Transverse colon (tissue), 4 donors: ENCODE measurements around the gene DGKZ. TPM values are rescaled to one million over a fixed set of nuclear protein-coding genes. Genes with fewer than 3 reads are reported as not detected.

Experiments used
- DNase-seq: peaks from one replicate; pipeline ENCODE4 v3.0.0-alpha.2; 2019
- H3K27ac ChIP-seq, 4 donors: fragments of 200-600 bp; sonication (generic); 2 replicates each; pipeline ENCODE4 v1.5.1; 2016 to 2018; ENCODE audit warnings: inconsistent platforms in 4 of 4
- H3K27me3 ChIP-seq: fragments of 200-600 bp; sonication (generic); 2 replicates; pipeline ENCODE4 v1.5.1; 2017; ENCODE audit warnings: inconsistent platforms
- H3K36me3 ChIP-seq, 4 donors: fragments of 200-600 bp; sonication (generic); 2 replicates each; pipeline ENCODE4 v1.5.1; 2017 to 2019; ENCODE audit warnings: inconsistent platforms in 4 of 4
- H3K4me1 ChIP-seq, 4 donors: fragments of 200-600 bp; sonication (generic); 2 replicates each; pipeline ENCODE4 v1.5.1; 2017 to 2020; ENCODE audit warnings: inconsistent platforms in 4 of 4
- H3K4me3 ChIP-seq, 4 donors: fragments of 200-600 bp; sonication (generic); 1 replicate in 1 of 4; 2 replicates in 3 of 4; pipeline versions ENCODE4 v1.5.1 to v1.6.1; 2017 to 2019; ENCODE audit warnings: inconsistent platforms in 4 of 4
- H3K9me3 ChIP-seq, 2 donors: fragments of 200-600 bp; sonication (generic); 2 replicates each; pipeline ENCODE4 v1.5.1; 2017 to 2019; ENCODE audit warnings: inconsistent platforms in 2 of 2
- CTCF ChIP-seq, 5 experiments: fragments of 200-600 bp in 3 of 5; fragments of 450-650 bp in 2 of 5; sonication (generic) in 3 of 5; IDR thresholded peaks; 1 replicate in 2 of 5; 2 replicates in 3 of 5; pipeline ENCODE4 v1.5.1; 2016 to 2017; ENCODE audit warnings: antibody characterized with exemption in 5 of 5, inconsistent platforms in 3 of 5, mild to moderate bottlenecking in 2 of 5, moderate library complexity in 1 of 5
- EP300 ChIP-seq: sonication (generic); formaldehyde crosslinking; IDR thresholded peaks from one replicate; pipeline ENCODE4 v1.6.1; 2017; ENCODE audit warnings: antibody characterized with exemption, low read depth
- POLR2A ChIP-seq: fragments of 450-650 bp; IDR thresholded peaks from one replicate; pipeline ENCODE4 v1.6.1; 2016; ENCODE audit warnings: antibody characterized with exemption, mild to moderate bottlenecking, moderate library complexity
- POLR2AphosphoS5 ChIP-seq, 3 donors: sonication (generic); formaldehyde crosslinking; IDR thresholded peaks; one replicate each; pipeline ENCODE4 v1.6.1; 2016; ENCODE audit warnings: antibody characterized with exemption in 3 of 3
- WGBS, 2 donors: methylation state at CpG; one replicate each; pipeline ENCODE4 v1.1.5; 2018; ENCODE audit warnings: low coverage in 1 of 2; 5-methylcytosine and 5-hydroxymethylcytosine counted together
- in situ Hi-C, 4 donors: fragments of 200-750 bp; cut with MboI; loops; one replicate each; pipeline versions ENCODE4 v1.15.0 to v1.15.1; 2017; ENCODE audit warnings: low sequenced_read_pairs in 3 of 4, low pct_ligation_motif_present in 1 of 4, low pct_unique_long_range_greater_than_20kb in 1 of 4
- intact Hi-C: fragments of 100-400 bp; cut with DNase I; formaldehyde crosslinking; loops from one replicate; pipeline ENCODE4 v1.15.1; 2023; ENCODE audit warnings: low total_unique reads
- total RNA-seq, 4 donors: library from RNA; depleted of rRNA; stranded (reverse); fragments of >200 nt; gene quantifications; one replicate each; pipeline ENCODE4 v1.1.0, GENCODE V29; 2016

DGKZ gene
- total RNA-seq, 4 donors from 2014 or later: 56.4 to 105 (median 67.7) TPM

GRCh38 chr11:46373787-46374740 is 26.8 kb downstream of the DGKZ start:
- TF ChIP-seq EP300 (no peak), POLR2A (no peak), POLR2AphosphoS5 (IDR thresholded peaks at IDR 0.05) (no peak), CTCF (IDR thresholded peaks at IDR 0.05) (no peak)
- Histone ChIP-seq H3K4me3 (no peak overlapping the region), H3K27me3 (no peaks in the 10 kb centered on the region), H3K4me1 (no peaks in the 10 kb centered on the region), H3K36me3 (peaks cover 0 to 16% (median 7%) of the 10 kb centered on the region in 4 donors), H3K9me3 (no peaks in the 10 kb centered on the region), H3K27ac (no peak overlapping the region)
- in situ Hi-C loops: no loop called here
- WGBS, 2 donors: 89% methylated on average over 26 of the region's 30 CpGs; no CpG with 5 or more reads in 1 of the 2 donors
- intact Hi-C loops: no loop called here
- DNase-seq: no peak

GRCh38 chr11:46374815-46375214 is 27.6 kb downstream of the DGKZ start:
- WGBS, 2 donors: 94% methylated on average over 15 of the region's 15 CpGs; no CpG with 5 or more reads in 1 of the 2 donors
- no peak for DNase-seq

GRCh38 chr11:46375392-46376101 is 28.3 kb downstream of the DGKZ start:
- H3K27me3 ChIP-seq: no peaks in the 10 kb centered on the region
- H3K9me3 ChIP-seq: no peaks in the 10 kb centered on the region
- no peak for DNase-seq
- in situ Hi-C loops (loop anchor here in 2 of 4 donors (25.0 kb wide), 1 partner anchor 162 kb away; no protein-coding TSS in a partner anchor), intact Hi-C loops (no loop called here)
- WGBS, 2 donors: 95% methylated on average over 33 of the region's 38 CpGs; no CpG with 5 or more reads in 1 of the 2 donors
- no peak for TF ChIP-seq EP300
- no peak for TF ChIP-seq POLR2A
- no peak for TF ChIP-seq POLR2AphosphoS5 (IDR thresholded peaks at IDR 0.05)
- TF ChIP-seq CTCF (IDR thresholded peaks at IDR 0.05): no peak
- no peak overlapping the region for H3K27ac ChIP-seq
- peaks cover 0 to 13% (median 9%) of the 10 kb centered on the region in 4 donors for H3K4me1 ChIP-seq
- peaks cover 0 to 16% (median 7%) of the 10 kb centered on the region in 4 donors for H3K36me3 ChIP-seq
- no peak overlapping the region for H3K4me3 ChIP-seq

More at GRCh38 chr11:46374815-46375214, 27.6 kb downstream of the DGKZ start:
- H3K36me3 ChIP-seq: peaks cover 0 to 16% (median 7%) of the 10 kb centered on the region in 4 donors
- H3K4me3 ChIP-seq: no peak overlapping the region
- no peak overlapping the region for H3K27ac ChIP-seq
- H3K4me1 ChIP-seq: peaks cover 0 to 6% (median 3%) of the 10 kb centered on the region in 4 donors
- no peaks in the 10 kb centered on the region for H3K9me3 ChIP-seq
- intact Hi-C loops (no loop called here), in situ Hi-C loops (loop anchor here in 2 of 4 donors (25.0 kb wide), 1 partner anchor 162 kb away; no protein-coding TSS in a partner anchor)
- no peaks in the 10 kb centered on the region for H3K27me3 ChIP-seq
- TF ChIP-seq CTCF (IDR thresholded peaks at IDR 0.05): no peak
- no peak for TF ChIP-seq EP300
- no peak for TF ChIP-seq POLR2AphosphoS5 (IDR thresholded peaks at IDR 0.05)
- no peak for TF ChIP-seq POLR2A
